Ectodermal cell (in vitro differentiated cells): ENCODE data around the gene ZC3HAV1.
"Not testable (repeated sequence)": the region's sequence is repeated elsewhere in the genome, so short reads cannot be mapped to it uniquely, and the experiment has no call there.

Experiments
- H3K27ac ChIP-seq: 2 replicates; pipeline ENCODE4 v1.7.0; 2013; ENCODE audit warnings: mild to moderate bottlenecking, low read depth, low read length; ENCODE audit not compliant: insufficient read depth, poor library complexity, severe bottlenecking
- H3K27me3 ChIP-seq: 2 replicates; pipeline ENCODE4 v1.7.0; 2013; ENCODE audit warnings: mild to moderate bottlenecking, low read length; ENCODE audit not compliant: insufficient read depth, control insufficient read depth, poor library complexity, severe bottlenecking
- H3K36me3 ChIP-seq: one replicate; pipeline ENCODE4 v1.7.0; 2013; ENCODE audit warnings: low read length; ENCODE audit not compliant: control insufficient read depth, insufficient read depth
- H3K4me1 ChIP-seq: one replicate; pipeline ENCODE4 v1.7.0; 2013; ENCODE audit warnings: low read length; ENCODE audit not compliant: control insufficient read depth, insufficient read depth
- H3K4me3 ChIP-seq: 2 replicates; pipeline ENCODE4 v1.7.0; 2013; ENCODE audit warnings: low read depth, low read length, control low read depth; ENCODE audit not compliant: insufficient read depth
- H3K9me3 ChIP-seq: 2 replicates; pipeline ENCODE4 v1.7.0; 2013; ENCODE audit warnings: mild to moderate bottlenecking, low read length, moderate library complexity; ENCODE audit not compliant: control insufficient read depth
- WGBS, 2 experiments: methylation state at CpG; one replicate each; pipeline ENCODE4 v1.1.7; 2013; ENCODE audit warnings: missing lambda C conversion rate in 2 of 2; 5-methylcytosine and 5-hydroxymethylcytosine counted together

The ZC3HAV1 gene

GRCh38 chr7:139058943-139059342, 50.6 kb downstream of the ZC3HAV1 start:
- 86 to 91% methylated on average over 4 to 5 of the region's 5 CpGs for whole genome bisulfite sequencing, 2 experiments

GRCh38 chr7:139055674-139056073, 53.8 kb downstream of the ZC3HAV1 start:
- Histone ChIP-seq H3K4me1 (no peaks in the 10 kb centered on the region), H3K36me3 (no peaks in the 10 kb centered on the region), H3K9me3 (no peaks in the 10 kb centered on the region), H3K27ac (no peak overlapping the region), H3K27me3 (no peaks in the 10 kb centered on the region), H3K4me3 (no peak overlapping the region)
- WGBS, 2 experiments, result 93 to 96% methylated on average over 1 of the region's 1 CpG

More at GRCh38 chr7:139058943-139059342, 50.6 kb downstream of the ZC3HAV1 start:
- Histone ChIP-seq H3K27ac (no peak overlapping the region), H3K4me3 (no peak overlapping the region), H3K27me3 (no peaks in the 10 kb centered on the region), H3K9me3 (no peaks in the 10 kb centered on the region), H3K4me1 (no peaks in the 10 kb centered on the region), H3K36me3 (no peaks in the 10 kb centered on the region)

- H3K27me3 ChIP-seq, H3K4me1 ChIP-seq, H3K36me3 ChIP-seq, H3K9me3 ChIP-seq, H3K4me3 ChIP-seq, H3K27ac ChIP-seq: not testable (repeated sequence)
- WGBS, 2 experiments, result 94 to 96% methylated on average over 14 of the region's 14 CpGs
These were observed 54.9 kb downstream of the ZC3HAV1 start for GRCh38 chr7:139054656-139055055.

GRCh38 chr7:139054101-139054500, 55.4 kb downstream of the ZC3HAV1 start:
- Histone ChIP-seq H3K9me3 (no peaks in the 10 kb centered on the region), H3K27ac (no peak overlapping the region), H3K4me3 (no peak overlapping the region), H3K36me3 (no peaks in the 10 kb centered on the region), H3K4me1 (no peaks in the 10 kb centered on the region), H3K27me3 (no peaks in the 10 kb centered on the region)
- WGBS, 2 experiments, result 95 to 96% methylated on average over 2 of the region's 2 CpGs

GRCh38 chr7:139051655-139052054, 57.9 kb downstream of the ZC3HAV1 start:
- no peaks in the 10 kb centered on the region for H3K4me1 ChIP-seq
- no peak overlapping the region for H3K27ac ChIP-seq
- H3K9me3 ChIP-seq, result no peaks in the 10 kb centered on the region
- no peak overlapping the region for H3K4me3 ChIP-seq
- no peaks in the 10 kb centered on the region for H3K36me3 ChIP-seq
- H3K27me3 ChIP-seq, result no peaks in the 10 kb centered on the region

GRCh38 chr7:139049936-139050335, 59.6 kb downstream of the ZC3HAV1 start:
- no peaks in the 10 kb centered on the region for H3K27me3 ChIP-seq
- H3K36me3 ChIP-seq, result no peaks in the 10 kb centered on the region
- no peaks in the 10 kb centered on the region for H3K9me3 ChIP-seq
- H3K4me3 ChIP-seq, result no peak overlapping the region
- H3K4me1 ChIP-seq, result no peaks in the 10 kb centered on the region
- 94 to 100% methylated on average over 1 of the region's 1 CpG for WGBS, 2 experiments
- H3K27ac ChIP-seq, result no peak overlapping the region

- no peaks in the 10 kb centered on the region for H3K4me1 ChIP-seq
- H3K36me3 ChIP-seq, result no peaks in the 10 kb centered on the region
- no peaks in the 10 kb centered on the region for H3K27me3 ChIP-seq
- no peaks in the 10 kb centered on the region for H3K9me3 ChIP-seq
- WGBS, 2 experiments, result 87 to 91% methylated on average over 6 of the region's 7 CpGs
- H3K4me3 ChIP-seq, result no peak overlapping the region
- H3K27ac ChIP-seq, result no peak overlapping the region
These were observed 60.4 kb downstream of the ZC3HAV1 start for GRCh38 chr7:139049111-139049510.

GRCh38 chr7:139047970-139048369, 61.5 kb downstream of the ZC3HAV1 start:
- Histone ChIP-seq H3K27me3 (no peaks in the 10 kb centered on the region), H3K4me3 (no peak overlapping the region), H3K27ac (no peak overlapping the region), H3K36me3 (no peaks in the 10 kb centered on the region), H3K4me1 (no peaks in the 10 kb centered on the region), H3K9me3 (no peaks in the 10 kb centered on the region)
- WGBS, 2 experiments, result 88 to 93% methylated on average over 2 to 3 of the region's 3 CpGs

GRCh38 chr7:139046143-139046542, 63.4 kb downstream of the ZC3HAV1 start:
- Histone ChIP-seq H3K27me3 (no peaks in the 10 kb centered on the region), H3K4me3 (no peak overlapping the region), H3K9me3 (no peaks in the 10 kb centered on the region), H3K4me1 (no peaks in the 10 kb centered on the region), H3K36me3 (no peaks in the 10 kb centered on the region), H3K27ac (no peak overlapping the region)
- 92 to 95% methylated on average over 4 to 6 of the region's 6 CpGs for WGBS, 2 experiments

GRCh38 chr7:139044813-139045794, 64.4 kb downstream of the ZC3HAV1 start:
- no peaks in the 10 kb centered on the region for H3K9me3 ChIP-seq
- no peak overlapping the region for H3K4me3 ChIP-seq
- H3K27ac ChIP-seq, result no peak overlapping the region
- H3K27me3 ChIP-seq, result no peaks in the 10 kb centered on the region
- no peaks in the 10 kb centered on the region for H3K36me3 ChIP-seq
- H3K4me1 ChIP-seq, result no peaks in the 10 kb centered on the region
- 96% methylated on average over 4 of the region's 5 CpGs for WGBS, 2 experiments
